Panc1 (cell line): ENCODE data around the gene ETNK2. TPM values are rescaled to one million over a fixed set of nuclear protein-coding genes. Genes with fewer than 3 reads are reported as not detected.

Experiments used
- ATAC-seq: fragments of 200-7000 bp; cut with Tn5 transposase; 2 replicates; pipeline ENCODE4 v1.9.1; 2020; ENCODE audit warnings: mild to moderate bottlenecking, moderate library complexity
- BruUV-seq: library from RNA; stranded (reverse); fragments of 400-500 nt; replicated peaks from 2 replicates; lab custom pipeline; 2021; lab: Mats Ljungman, UMichigan
- CTCF ChIA-PET: fragments of 300-600 bp; sonication (Branson Sonifier 250); formaldehyde crosslinking; loops from one replicate; lab custom pipeline; 2022; ENCODE audit warnings: antibody characterized with exemption; lab: Charles Lee
- POLR2A ChIA-PET: fragments of 300-600 bp; sonication (Branson Sonifier 250); formaldehyde crosslinking; loops from one replicate; lab custom pipeline; 2022; ENCODE audit warnings: antibody characterized with exemption; lab: Charles Lee
- DNase-seq: peaks from one replicate; pipeline ENCODE4 v3.0.0-alpha.2; 2010; ENCODE audit warnings: low read depth, low spot score
- H3K27ac ChIP-seq: 2 replicates; pipeline ENCODE4 v1.5.1; 2011; ENCODE audit warnings: mild to moderate bottlenecking, low read length, inconsistent platforms
- H3K27me3 ChIP-seq: fragments of 200-500 bp; sonication (Bioruptor generic); 2 replicates; pipeline ENCODE4 v1.6.0; 2014; ENCODE audit warnings: low read length, inconsistent platforms; ENCODE audit not compliant: control insufficient read depth, insufficient read depth
- H3K36me3 ChIP-seq: fragments of 200-500 bp; sonication (Bioruptor generic); 2 replicates; pipeline ENCODE4 v1.5.1; 2014; ENCODE audit warnings: inconsistent platforms, mild to moderate bottlenecking, low read length, moderate library complexity; ENCODE audit not compliant: control insufficient read depth, insufficient read depth
- H3K4me1 ChIP-seq: 2 replicates; pipeline ENCODE4 v1.5.1; 2011; ENCODE audit warnings: inconsistent platforms, mild to moderate bottlenecking, low read length, moderate library complexity; ENCODE audit not compliant: control insufficient read depth, insufficient read depth
- H3K4me3 ChIP-seq, 2 experiments: 2 replicates each; pipeline ENCODE4 v1.5.1; 2011 to 2012; ENCODE audit warnings: low read depth in 2 of 2, low read length in 2 of 2, mild to moderate bottlenecking in 2 of 2, inconsistent platforms in 1 of 2, moderate library complexity in 1 of 2
- H3K9me3 ChIP-seq: fragments of 200-500 bp; sonication (Bioruptor generic); 2 replicates; pipeline ENCODE4 v1.5.1; 2014; ENCODE audit warnings: low read depth, mild to moderate bottlenecking, inconsistent platforms, low read length, moderate library complexity; ENCODE audit not compliant: control insufficient read depth, insufficient read depth
- POLR2AphosphoS5 ChIP-seq: IDR thresholded peaks from 2 replicates; pipeline ENCODE4 v1.6.1; 2012; ENCODE audit warnings: mild to moderate bottlenecking, low read depth, low read length, moderate library complexity
- REST ChIP-seq, 2 experiments: IDR thresholded peaks; 2 replicates each; pipeline ENCODE4 v1.6.1; 2011 to 2012; ENCODE audit warnings: low read depth in 2 of 2, control low read depth in 1 of 2, low read length in 1 of 2, mild to moderate bottlenecking in 1 of 2, moderate library complexity in 1 of 2; ENCODE audit not compliant: insufficient read depth in 1 of 2
- SIN3A ChIP-seq: IDR thresholded peaks from 2 replicates; pipeline ENCODE4 v1.6.1; 2012; ENCODE audit warnings: low read depth, mild to moderate bottlenecking, low read length, moderate library complexity, borderline replicate concordance; ENCODE audit not compliant: insufficient read depth
- TCF7L2 ChIP-seq: IDR thresholded peaks from 2 replicates; pipeline ENCODE4 v1.6.1; 2011; ENCODE audit warnings: mild to moderate bottlenecking, low read depth, low read length, inconsistent platforms
- in situ Hi-C: cut with HindIII; loops from 2 replicates; pipeline ENCODE4 v1.10.0; 2016; ENCODE audit warnings: low sequenced_read_pairs, low pct_unique_long_range_greater_than_20kb
- intact Hi-C: fragments of 100-400 bp; cut with micrococcal nuclease; formaldehyde crosslinking; loops from one replicate; pipeline ENCODE4 v1.10.0; 2022; ENCODE audit not compliant: unreplicated experiment
- total RNA-seq: library from RNA; stranded (reverse); gene quantifications from one replicate; pipeline ENCODE4 v1.2.1, GENCODE V29; 2021; ENCODE audit not compliant: unreplicated experiment
- TF ChIP-seq, protein P1 (sequence below): fragments of 450-650 bp; IDR thresholded peaks from 2 replicates; pipeline ENCODE4 v1.5.1; 2017; ENCODE audit warnings: mild to moderate bottlenecking

ETNK2 gene
- total RNA-seq, 1 experiment from 2014 or later, result 6.7 TPM

GRCh38 chr1:204115116-204115515 is 36.7 kb downstream of the ETNK2 start:
- TF ChIP-seq SIN3A (no peak), POLR2AphosphoS5 (no peak), REST (IDR thresholded peaks at IDR 0.05; ENCODE audit: insufficient read depth in 1 of 2, low read depth in 2 of 2, low read length in 1 of 2) (no peak), TCF7L2 (no peak)
- TF ChIP-seq, protein P1, sequence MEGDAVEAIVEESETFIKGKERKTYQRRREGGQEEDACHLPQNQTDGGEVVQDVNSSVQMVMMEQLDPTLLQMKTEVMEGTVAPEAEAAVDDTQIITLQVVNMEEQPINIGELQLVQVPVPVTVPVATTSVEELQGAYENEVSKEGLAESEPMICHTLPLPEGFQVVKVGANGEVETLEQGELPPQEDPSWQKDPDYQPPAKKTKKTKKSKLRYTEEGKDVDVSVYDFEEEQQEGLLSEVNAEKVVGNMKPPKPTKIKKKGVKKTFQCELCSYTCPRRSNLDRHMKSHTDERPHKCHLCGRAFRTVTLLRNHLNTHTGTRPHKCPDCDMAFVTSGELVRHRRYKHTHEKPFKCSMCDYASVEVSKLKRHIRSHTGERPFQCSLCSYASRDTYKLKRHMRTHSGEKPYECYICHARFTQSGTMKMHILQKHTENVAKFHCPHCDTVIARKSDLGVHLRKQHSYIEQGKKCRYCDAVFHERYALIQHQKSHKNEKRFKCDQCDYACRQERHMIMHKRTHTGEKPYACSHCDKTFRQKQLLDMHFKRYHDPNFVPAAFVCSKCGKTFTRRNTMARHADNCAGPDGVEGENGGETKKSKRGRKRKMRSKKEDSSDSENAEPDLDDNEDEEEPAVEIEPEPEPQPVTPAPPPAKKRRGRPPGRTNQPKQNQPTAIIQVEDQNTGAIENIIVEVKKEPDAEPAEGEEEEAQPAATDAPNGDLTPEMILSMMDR, result no peak
- H3K9me3 ChIP-seq, result no peaks in the 10 kb centered on the region
- H3K4me3 ChIP-seq, result no peak overlapping the region
- ChIA-PET CTCF (no interaction called here), POLR2A (interaction anchor here (0.7 kb wide), 1 partner anchor 244 kb away, joined by 7 read pairs; no protein-coding TSS in a partner anchor)
- peaks cover 10% of the 10 kb centered on the region for H3K4me1 ChIP-seq
- ATAC-seq, result no peak
- H3K27ac ChIP-seq, result no peak overlapping the region
- in situ Hi-C loops, result no loop called here
- no peak for DNase-seq
- intact Hi-C loops, result no loop called here
- H3K36me3 ChIP-seq, result no peaks in the 10 kb centered on the region
- H3K27me3 ChIP-seq, result no peaks in the 10 kb centered on the region
- BruUV-seq, result no TSS peak

DNA sequence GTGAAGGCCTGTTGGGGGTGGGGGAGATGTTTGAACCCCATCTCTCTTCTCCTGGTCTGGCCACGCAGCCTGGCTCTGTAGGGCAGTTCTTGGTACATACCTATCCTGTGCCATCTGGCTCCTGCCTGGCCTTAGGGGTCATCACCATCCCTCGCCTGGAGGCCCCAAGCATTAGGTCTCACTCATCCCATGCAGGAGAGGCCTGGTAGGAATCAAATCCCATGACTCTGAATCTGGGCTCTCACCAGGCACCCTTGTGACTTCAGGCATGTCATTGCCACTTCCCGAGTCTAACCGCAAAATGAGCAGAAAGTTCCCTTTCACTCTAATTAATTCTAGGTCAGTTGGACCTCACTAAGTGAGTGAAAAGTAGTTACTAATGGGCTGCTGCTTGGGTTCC is 37.2 kb downstream of the ETNK2 start:
- intact Hi-C loops (no loop called here), in situ Hi-C loops (no loop called here)
- DNase-seq (no peak), ATAC-seq (no peak)
- no TSS peak for BruUV-seq
- Histone ChIP-seq H3K27me3 (no peaks in the 10 kb centered on the region), H3K9me3 (no peaks in the 10 kb centered on the region), H3K36me3 (no peaks in the 10 kb centered on the region), H3K4me1 (peaks cover 10% of the 10 kb centered on the region), H3K4me3 (no peak overlapping the region), H3K27ac (no peak overlapping the region)
- ChIA-PET CTCF (no interaction called here), POLR2A (no interaction called here)
- TF ChIP-seq, protein P1, result no peak
- TF ChIP-seq REST (IDR thresholded peaks at IDR 0.05; ENCODE audit: insufficient read depth in 1 of 2, low read depth in 2 of 2, low read length in 1 of 2), result no peak
- TF ChIP-seq POLR2AphosphoS5, result no peak
- TF ChIP-seq SIN3A, result no peak
- no peak for TF ChIP-seq TCF7L2
